Muscle of back (tissue), 11 donors: Measurements from ENCODE around the gene C16orf78. TPM values are rescaled to one million over a fixed set of nuclear protein-coding genes. Genes with fewer than 3 reads are reported as not detected.
A peak's percentile ranks its signal among the peaks of the same experiment; 100 is the strongest.

ENCODE experiments used
- DNase-seq, 3 donors: peaks; one replicate each; pipeline versions ENCODE4 v3.0.0 to v3.0.0-alpha.2; 2013
- polyA plus RNA-seq, 10 donors: library from polyadenylated mRNA; unstranded; fragments of 120-200 nt; gene quantifications; one replicate each; pipeline ENCODE4 v1.2.1, GENCODE V29; 2013; ENCODE audit not compliant: insufficient read length in 10 of 10

Gene C16orf78
- polyA plus RNA-seq, 10 donors, result not detected

DNA sequence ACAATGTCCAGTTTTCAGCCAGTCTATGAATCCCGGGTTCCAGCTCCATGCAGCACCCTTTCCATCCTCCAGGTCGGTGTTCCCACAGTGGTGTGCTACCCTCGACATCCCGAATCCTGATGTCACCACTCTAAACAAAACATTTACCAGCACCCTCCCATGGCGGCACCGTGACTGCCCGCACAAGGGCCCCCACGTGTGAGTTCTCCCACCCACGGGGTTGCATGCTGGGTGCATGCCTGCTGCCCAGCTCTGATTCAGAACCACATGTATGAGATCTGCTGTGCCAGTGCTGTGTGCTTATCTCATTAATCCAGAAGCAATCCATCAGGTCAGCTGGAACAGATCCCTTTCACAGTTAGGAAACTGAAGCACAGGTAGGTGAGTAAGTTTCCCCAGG is 57.4 kb downstream of the C16orf78 start:
- no peak for DNase-seq

- DNase-seq, result no peak
These were observed 58.1 kb downstream of the C16orf78 start for GRCh38 chr16:49431591-49432290.

GRCh38 chr16:49434733-49435132 is 61.1 kb downstream of the C16orf78 start:
- DNase-seq, result no peak

- DNase-seq, result no peak
These were observed 62.6 kb downstream of the C16orf78 start for GRCh38 chr16:49436181-49436580.

GRCh38 chr16:49437344-49437743 is 63.7 kb downstream of the C16orf78 start:
- no peak for DNase-seq

DNA sequence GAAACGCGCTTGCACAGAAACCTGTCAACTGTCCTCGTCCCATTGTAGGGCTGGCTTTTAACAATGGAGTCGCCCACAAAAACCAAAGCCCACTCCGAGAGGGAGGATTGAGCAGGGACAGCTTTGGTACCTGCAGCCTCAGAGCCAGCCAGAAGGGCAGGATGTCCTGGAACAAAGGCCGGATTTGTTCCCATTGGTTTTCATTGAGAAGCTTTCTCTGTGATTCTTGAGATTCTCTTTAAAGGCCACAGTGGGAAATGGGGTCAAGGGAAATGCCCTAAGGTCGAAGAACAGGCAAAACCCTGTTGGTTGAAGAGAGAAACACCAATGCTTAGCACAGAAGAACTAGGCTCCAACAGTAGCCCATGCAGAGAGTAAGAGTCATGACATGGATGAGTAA is 65.4 kb downstream of the C16orf78 start:
- no peak for DNase-seq

GRCh38 chr16:49439676-49440075 is 66.1 kb downstream of the C16orf78 start:
- DNase-seq, result no peak

GRCh38 chr16:49440156-49441065 is 66.8 kb downstream of the C16orf78 start:
- DNase-seq, result no peak

DNA sequence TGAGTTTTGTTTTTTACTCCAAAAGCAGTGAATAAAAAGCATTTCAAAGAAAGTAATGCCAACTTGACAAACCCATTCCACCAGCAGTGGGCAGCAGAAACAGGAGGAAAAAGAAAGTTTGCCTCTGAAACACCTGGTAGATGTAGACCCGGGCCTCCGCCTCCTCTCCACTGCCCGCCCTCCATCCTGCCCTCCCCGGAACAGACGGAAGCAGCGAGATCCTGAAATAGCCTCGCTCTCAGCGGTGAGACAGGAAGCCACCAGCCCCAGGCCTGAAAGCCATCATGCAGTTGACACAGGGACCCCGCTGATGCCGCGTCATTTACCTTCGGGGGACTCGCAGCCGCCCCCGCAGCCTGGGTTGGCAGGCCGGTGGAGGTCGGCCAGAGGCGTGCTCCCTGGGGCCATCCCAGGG is 67.8 kb downstream of the C16orf78 start:
- peak in 2 of 3 donors; percentile 24 to 64 for DNase-seq

DNA sequence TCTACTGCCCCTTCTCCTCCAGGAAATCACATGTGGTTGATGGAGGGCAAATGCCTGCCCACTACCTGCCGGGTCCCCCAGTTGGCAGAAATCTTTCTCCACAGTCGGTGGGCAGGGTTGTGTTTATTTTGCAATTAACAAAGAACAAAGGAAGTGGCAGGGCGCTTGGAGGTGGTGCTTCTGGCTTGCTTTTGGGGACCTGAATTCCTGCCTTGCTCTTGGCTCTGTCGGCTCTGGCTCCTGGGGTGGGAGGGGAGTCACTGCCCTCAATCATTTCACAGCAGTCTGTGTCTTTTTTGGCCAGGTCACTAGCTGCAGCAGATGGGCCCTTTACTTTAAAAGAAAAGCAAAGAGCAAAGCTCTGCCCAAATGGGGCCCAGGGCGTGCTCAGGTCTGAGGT is 69.2 kb downstream of the C16orf78 start:
- no peak for DNase-seq

DNA sequence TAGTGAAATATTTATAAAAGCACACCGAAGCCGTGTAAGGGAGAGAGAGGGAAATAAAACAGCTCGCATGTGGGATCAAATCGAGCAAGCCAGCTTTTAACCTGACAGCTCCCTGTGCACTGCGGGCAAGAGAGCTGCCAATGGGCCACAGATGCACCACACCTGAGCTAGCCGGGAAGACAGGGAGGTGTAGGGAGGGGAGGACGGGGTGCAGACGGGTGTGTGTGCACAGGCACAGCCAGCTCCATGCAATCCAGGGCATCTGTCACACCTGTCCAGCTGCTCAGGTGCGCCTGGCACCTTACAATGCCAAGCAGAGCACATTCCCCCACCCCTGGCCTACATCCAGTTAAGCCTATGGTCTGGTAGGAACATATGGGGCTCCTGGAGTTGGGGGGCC is 70.0 kb downstream of the C16orf78 start:
- no peak for DNase-seq

- DNase-seq, result no peak
These were observed 73.2 kb downstream of the C16orf78 start for GRCh38 chr16:49446805-49447204.

Other genes with a start within 250 kb of the C16orf78 start
- gene CBLN1, start 92.0 kb upstream of the C16orf78 start, polyA plus RNA-seq, result 1 to 10 TPM in 3 of 10 donors, under 1 TPM in 6, not detected in 1; 0.18 to 2.2 (median 0.83) TPM